RWPE2 (cell line): ENCODE data around the gene GTPBP6.

ENCODE experiments used
- ATAC-seq: fragments of 200-7000 bp; cut with Tn5 transposase; 3 replicates; pipeline ENCODE4 v1.9.1; 2021; ENCODE audit warnings: low read depth
- DNase-seq: peaks from one replicate; pipeline ENCODE4 v3.0.0-alpha.2; 2020; ENCODE audit warnings: low spot score
- H3K27ac ChIP-seq: fragments of 450-650 bp; 2 replicates; pipeline ENCODE4 v1.5.1; 2017; ENCODE audit warnings: mild to moderate bottlenecking; ENCODE audit not compliant: poor library complexity, severe bottlenecking
- H3K27me3 ChIP-seq: fragments of 250-450 bp; sonication (Bioruptor Pico); 2 replicates; pipeline ENCODE4 v1.5.1; 2021; ENCODE audit warnings: mild to moderate bottlenecking, moderate library complexity; ENCODE audit not compliant: insufficient read depth, poor library complexity, severe bottlenecking
- H3K36me3 ChIP-seq: fragments of 250-450 bp; sonication (Bioruptor Pico); 2 replicates; pipeline ENCODE4 v1.5.1; 2020; ENCODE audit warnings: low read depth, mild to moderate bottlenecking, moderate library complexity
- H3K4me1 ChIP-seq: fragments of 250-450 bp; sonication (Bioruptor Pico); 2 replicates; pipeline ENCODE4 v1.5.1; 2021; ENCODE audit warnings: mild to moderate bottlenecking, moderate library complexity; ENCODE audit not compliant: insufficient read depth, poor library complexity, severe bottlenecking
- H3K4me3 ChIP-seq: fragments of 250-450 bp; sonication (Bioruptor Pico); 2 replicates; pipeline ENCODE4 v1.5.1; 2021; ENCODE audit warnings: mild to moderate bottlenecking, moderate library complexity; ENCODE audit not compliant: severe bottlenecking
- H3K9me3 ChIP-seq: fragments of 250-450 bp; sonication (Bioruptor Pico); 2 replicates; pipeline ENCODE4 v1.5.1; 2021; ENCODE audit warnings: mild to moderate bottlenecking, moderate library complexity; ENCODE audit not compliant: severe bottlenecking
- CTCF ChIP-seq: fragments of 450-650 bp; IDR thresholded peaks from one replicate; pipeline ENCODE4 v1.5.1; 2017; ENCODE audit warnings: mild to moderate bottlenecking, moderate library complexity; ENCODE audit not compliant: poor library complexity, severe bottlenecking

GTPBP6 gene

DNA sequence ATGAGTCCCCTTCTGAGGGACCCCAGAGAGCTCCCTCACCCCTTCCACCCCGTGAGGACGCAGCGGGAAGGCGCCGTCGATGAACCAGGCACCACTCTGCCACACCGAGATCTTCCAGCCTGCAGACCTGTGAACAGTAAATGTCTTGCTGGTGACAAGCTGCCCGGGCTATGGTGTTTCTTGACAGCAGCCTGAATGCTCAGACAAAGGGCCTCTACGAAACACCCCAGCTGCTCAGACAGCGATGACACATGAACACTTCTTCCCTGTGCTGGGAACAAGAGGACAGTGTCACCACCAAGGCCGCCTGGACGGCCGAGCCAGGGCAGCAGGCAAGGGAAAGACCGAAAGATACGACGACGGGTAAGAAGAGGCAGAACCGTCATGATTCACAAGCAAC, 30.6 kb upstream of the GTPBP6 start:
- Histone ChIP-seq H3K4me3 (no peak overlapping the region), H3K4me1 (no peaks in the 10 kb centered on the region), H3K9me3 (no peaks in the 10 kb centered on the region), H3K27ac (no peak overlapping the region), H3K27me3 (no peaks in the 10 kb centered on the region), H3K36me3 (peaks cover 11% of the 10 kb centered on the region)
- DNase-seq (no peak), ATAC-seq (no peak)
- TF ChIP-seq CTCF: no peak

GRCh38 chrX:348461-349117, 30.0 kb upstream of the GTPBP6 start:
- Histone ChIP-seq H3K9me3 (no peaks in the 10 kb centered on the region), H3K36me3 (peaks cover 11% of the 10 kb centered on the region), H3K27me3 (no peaks in the 10 kb centered on the region), H3K4me1 (no peaks in the 10 kb centered on the region), H3K27ac (no peak overlapping the region), H3K4me3 (no peak overlapping the region)
- ATAC-seq (no peak), DNase-seq (no peak)
- no peak for TF ChIP-seq CTCF

- Histone ChIP-seq H3K9me3 (no peaks in the 10 kb centered on the region), H3K27ac (no peak overlapping the region), H3K4me1 (no peaks in the 10 kb centered on the region), H3K27me3 (no peaks in the 10 kb centered on the region), H3K4me3 (no peak overlapping the region), H3K36me3 (peaks cover 11% of the 10 kb centered on the region)
- TF ChIP-seq CTCF: no peak
- ATAC-seq (no peak), DNase-seq (peak; percentile 67)
Measured at GRCh38 chrX:347351-348117, 28.9 kb upstream of the GTPBP6 start.

- DNase-seq: peak; percentile 78
- no peak overlapping the region for H3K27ac ChIP-seq
- no peaks in the 10 kb centered on the region for H3K4me1 ChIP-seq
- TF ChIP-seq CTCF: no peak
- H3K9me3 ChIP-seq: no peaks in the 10 kb centered on the region
- ATAC-seq: no peak
- H3K36me3 ChIP-seq: peaks cover 11% of the 10 kb centered on the region
- H3K4me3 ChIP-seq: no peak overlapping the region
- no peaks in the 10 kb centered on the region for H3K27me3 ChIP-seq
Measured at GRCh38 chrX:346034-346813, 27.6 kb upstream of the GTPBP6 start.
